ENCODE data around the gene SERPINA5. TPM values are rescaled to one million over a fixed set of nuclear protein-coding genes. Genes with fewer than 3 reads are reported as not detected.

SERPINA5 gene
- total RNA-seq, 1 donor from 2014 or later: 3.5 TPM

- H3K4me1 Mint-ChIP-seq: no peaks in the 10 kb centered on the region
- no peaks in the 10 kb centered on the region for H4K20me1 ChIP-seq (ENCODE audit: low read depth)
- H3K4me3 ChIP-seq: no peak overlapping the region
- H3K36me3 ChIP-seq: no peaks in the 10 kb centered on the region
- no peak overlapping the region for H3K27ac Mint-ChIP-seq
- H3K4me1 ChIP-seq: no peaks in the 10 kb centered on the region
- H3K36me3 Mint-ChIP-seq: no peaks in the 10 kb centered on the region
- H3K27me3 ChIP-seq: no peaks in the 10 kb centered on the region
- H3K79me2 ChIP-seq (ENCODE audit: low read depth): no peaks in the 10 kb centered on the region
- H3K9ac ChIP-seq: no peak overlapping the region
- H3K9me3 Mint-ChIP-seq: peaks cover 2% of the 10 kb centered on the region
- H3K27me3 Mint-ChIP-seq (ENCODE audit: insufficient read depth, low read depth): peaks cover 6% of the 10 kb centered on the region
- H3K4me2 ChIP-seq: no peak overlapping the region
- TF ChIP-seq EZH2 (IDR thresholded peaks at IDR 0.05) (no peak), CTCF (IDR thresholded peaks at IDR 0.05) (no peak), EZH2phosphoT487 (IDR thresholded peaks at IDR 0.05) (no peak)
- H3K9me3 ChIP-seq (ENCODE audit: low read depth): no peaks in the 10 kb centered on the region
- DNase-seq (ENCODE audit: low spot score): no peak
- no peaks in the 10 kb centered on the region for H3F3A ChIP-seq (ENCODE audit: low read depth)
- no peak overlapping the region for H3K27ac ChIP-seq
- no peak overlapping the region for H3K4me3 Mint-ChIP-seq
- no peak overlapping the region for H2AFZ ChIP-seq (replicated peaks)
Measured at GRCh38 chr14:94625353-94625635, 44.1 kb downstream of the SERPINA5 start.

DNA sequence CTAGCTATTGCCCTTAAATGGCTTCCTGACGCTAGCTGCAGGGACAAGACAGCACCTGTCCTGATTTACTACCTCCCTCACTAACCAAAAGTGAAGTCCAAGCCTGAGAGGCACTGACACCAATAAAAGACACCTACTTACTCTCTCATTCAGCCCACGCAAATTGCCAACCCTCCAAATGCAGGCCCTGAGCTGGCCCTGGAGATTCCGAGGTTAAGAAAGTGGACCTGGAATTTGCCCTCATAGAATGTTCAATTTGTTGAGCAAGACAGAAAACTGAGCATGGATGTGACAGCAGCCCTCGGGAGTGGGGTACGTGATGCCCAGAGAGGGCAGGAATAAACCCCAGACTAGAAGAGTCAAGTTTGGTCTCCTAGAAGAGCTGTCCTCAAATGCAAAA is 47.4 kb downstream of the SERPINA5 start:
- H3K79me2 ChIP-seq (ENCODE audit: low read depth): no peaks in the 10 kb centered on the region
- H3K27me3 ChIP-seq: no peaks in the 10 kb centered on the region
- no peaks in the 10 kb centered on the region for H4K20me1 ChIP-seq (ENCODE audit: low read depth)
- Mint-ChIP-seq H3K4me1 (no peaks in the 10 kb centered on the region), H3K9me3 (no peaks in the 10 kb centered on the region), H3K36me3 (no peaks in the 10 kb centered on the region), H3K27me3 (ENCODE audit: insufficient read depth, low read depth) (no peaks in the 10 kb centered on the region), H3K27ac (no peak overlapping the region), H3K4me3 (no peak overlapping the region)
- no peaks in the 10 kb centered on the region for H3F3A ChIP-seq (ENCODE audit: low read depth)
- DNase-seq (ENCODE audit: low spot score): no peak
- H2AFZ ChIP-seq (replicated peaks): no peak overlapping the region
- H3K36me3 ChIP-seq: no peaks in the 10 kb centered on the region
- no peaks in the 10 kb centered on the region for H3K9me3 ChIP-seq (ENCODE audit: low read depth)
- TF ChIP-seq EZH2phosphoT487 (IDR thresholded peaks at IDR 0.05): no peak
- no peak overlapping the region for H3K4me2 ChIP-seq
- H3K9ac ChIP-seq: no peak overlapping the region
- no peaks in the 10 kb centered on the region for H3K4me1 ChIP-seq
- no peak overlapping the region for H3K4me3 ChIP-seq
- H3K27ac ChIP-seq: no peak overlapping the region

DNA sequence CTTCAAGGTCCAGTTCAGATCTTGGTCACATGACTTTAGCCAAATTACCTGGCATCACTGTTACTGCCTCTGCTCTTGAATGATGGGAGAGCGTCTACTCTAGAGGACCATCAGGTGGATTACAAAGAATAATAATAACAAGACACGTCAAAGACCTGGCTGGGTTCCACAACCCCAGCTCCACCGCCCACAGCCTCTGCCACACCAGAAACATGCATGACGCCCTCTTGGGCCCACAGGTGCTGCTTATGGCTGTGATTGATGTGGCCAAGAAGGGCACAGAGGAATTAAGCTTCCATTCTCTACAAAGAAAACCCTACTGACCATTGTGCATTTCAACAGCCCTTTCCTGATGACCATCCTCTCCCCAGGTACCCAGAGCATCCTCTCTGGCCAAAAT is 49.2 kb downstream of the SERPINA5 start:
- no peaks in the 10 kb centered on the region for H3K27me3 ChIP-seq
- Mint-ChIP-seq H3K27me3 (ENCODE audit: insufficient read depth, low read depth) (no peaks in the 10 kb centered on the region), H3K27ac (no peak overlapping the region), H3K36me3 (no peaks in the 10 kb centered on the region), H3K9me3 (no peaks in the 10 kb centered on the region), H3K4me1 (no peaks in the 10 kb centered on the region), H3K4me3 (no peak overlapping the region)
- H3K27ac ChIP-seq: no peak overlapping the region
- H3K4me3 ChIP-seq: no peak overlapping the region
- no peaks in the 10 kb centered on the region for H3K36me3 ChIP-seq
- no peak for DNase-seq (ENCODE audit: low spot score)
- no peak overlapping the region for H3K4me2 ChIP-seq
- TF ChIP-seq EZH2phosphoT487 (IDR thresholded peaks at IDR 0.05) (no peak), CTCF (IDR thresholded peaks at IDR 0.05) (no peak), EZH2 (IDR thresholded peaks at IDR 0.05) (no peak)
- no peaks in the 10 kb centered on the region for H3K79me2 ChIP-seq (ENCODE audit: low read depth)
- H4K20me1 ChIP-seq (ENCODE audit: low read depth): no peaks in the 10 kb centered on the region
- H3F3A ChIP-seq (ENCODE audit: low read depth): no peaks in the 10 kb centered on the region
- no peaks in the 10 kb centered on the region for H3K9me3 ChIP-seq (ENCODE audit: low read depth)
- no peak overlapping the region for H2AFZ ChIP-seq (replicated peaks)
- H3K9ac ChIP-seq: no peak overlapping the region
- H3K4me1 ChIP-seq: no peaks in the 10 kb centered on the region

DNA sequence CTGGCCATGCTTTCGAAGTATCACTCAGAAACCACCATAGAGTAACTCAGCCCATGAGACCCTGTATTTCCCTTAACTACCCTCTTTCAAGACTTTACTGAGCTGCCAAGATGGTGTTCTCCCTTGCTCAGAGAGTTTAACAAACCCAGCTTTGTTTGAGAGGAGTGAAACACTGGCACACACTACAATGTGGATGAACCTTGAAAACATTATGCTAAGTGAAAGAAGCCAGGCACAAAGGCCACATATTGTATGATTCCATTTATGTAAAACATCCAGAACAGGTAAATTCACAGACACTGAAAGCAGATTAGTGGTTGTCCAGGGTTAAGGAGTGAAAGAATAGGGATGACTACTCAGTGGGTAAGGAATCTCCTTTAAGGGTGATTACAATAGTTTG is 49.8 kb downstream of the SERPINA5 start:
- H3K9me3 ChIP-seq (ENCODE audit: low read depth): no peaks in the 10 kb centered on the region
- no peak overlapping the region for H3K27ac ChIP-seq
- no peaks in the 10 kb centered on the region for H3K4me1 ChIP-seq
- no peak overlapping the region for H3K4me3 ChIP-seq
- DNase-seq (ENCODE audit: low spot score): no peak
- H3K9ac ChIP-seq: no peak overlapping the region
- no peak for TF ChIP-seq EZH2 (IDR thresholded peaks at IDR 0.05)
- H3K36me3 Mint-ChIP-seq: no peaks in the 10 kb centered on the region
- H3K79me2 ChIP-seq (ENCODE audit: low read depth): no peaks in the 10 kb centered on the region
- no peaks in the 10 kb centered on the region for H3K36me3 ChIP-seq
- H3K4me2 ChIP-seq: no peak overlapping the region
- no peaks in the 10 kb centered on the region for H3F3A ChIP-seq (ENCODE audit: low read depth)
- H3K27ac Mint-ChIP-seq: no peak overlapping the region
- no peak overlapping the region for H3K4me3 Mint-ChIP-seq
- no peaks in the 10 kb centered on the region for H3K9me3 Mint-ChIP-seq
- H3K4me1 Mint-ChIP-seq: no peaks in the 10 kb centered on the region
- no peaks in the 10 kb centered on the region for H3K27me3 Mint-ChIP-seq (ENCODE audit: insufficient read depth, low read depth)
- H4K20me1 ChIP-seq (ENCODE audit: low read depth): no peaks in the 10 kb centered on the region
- no peaks in the 10 kb centered on the region for H3K27me3 ChIP-seq
- no peak overlapping the region for H2AFZ ChIP-seq (replicated peaks)
